Measurements from ENCODE around the gene EP400.
"Not testable (repeated sequence)": the region's sequence is repeated elsewhere in the genome, so short reads cannot be mapped to it uniquely, and the experiment has no call there.

The EP400 gene

DNA sequence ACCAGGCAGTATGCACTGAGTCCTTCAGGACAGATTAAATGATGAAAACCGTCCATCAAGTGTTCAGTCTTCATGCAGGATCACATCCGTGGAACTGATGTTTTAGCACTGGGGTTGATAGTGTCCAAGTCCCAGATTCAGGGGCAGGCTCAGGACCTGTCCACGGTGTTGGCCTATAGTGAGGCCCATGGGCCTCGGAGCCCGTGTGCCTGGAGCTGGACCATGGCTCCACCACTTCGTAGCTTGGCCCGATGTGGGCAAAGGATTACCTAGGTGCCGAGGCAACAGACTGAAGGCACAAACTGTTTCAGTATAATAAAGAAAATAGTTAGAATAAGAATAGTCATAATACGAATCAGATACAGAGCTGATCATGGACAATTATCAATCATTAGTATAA lies 152.6 kb downstream of the EP400 start:
- ChIA-PET CTCF (no interaction called here), POLR2A (ENCODE audit: low non-redundant PET) (no interaction called here)
- no peak for DNase-seq (ENCODE audit: low spot score)
- no peak overlapping the region for H3K27ac ChIP-seq
- no peak for TF ChIP-seq CTCF (conservative IDR thresholded peaks at IDR 0.05; ENCODE audit: low read depth)

DNA sequence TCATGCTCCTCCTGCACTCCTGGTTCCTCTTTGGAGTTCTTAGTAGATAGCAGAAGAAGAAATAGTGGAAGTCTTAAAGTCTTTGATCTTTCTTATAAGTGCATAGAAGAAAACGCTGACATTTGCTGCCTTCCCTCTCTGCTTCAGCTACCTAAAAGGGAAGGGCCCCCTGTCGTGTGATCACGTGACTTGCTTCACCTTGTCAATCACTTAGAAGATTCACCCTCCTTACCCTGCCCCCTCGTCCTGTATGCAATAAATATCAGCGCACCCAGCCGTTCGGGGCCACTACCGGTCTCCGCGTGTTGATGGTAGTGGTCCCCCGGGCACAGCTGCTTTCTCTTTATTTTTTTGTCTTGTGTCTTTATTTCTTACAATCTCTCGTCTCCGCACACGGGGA lies 153.3 kb downstream of the EP400 start:
- POLR2A ChIA-PET (ENCODE audit: low non-redundant PET); DNase-seq (ENCODE audit: low spot score): not testable (repeated sequence)

DNA sequence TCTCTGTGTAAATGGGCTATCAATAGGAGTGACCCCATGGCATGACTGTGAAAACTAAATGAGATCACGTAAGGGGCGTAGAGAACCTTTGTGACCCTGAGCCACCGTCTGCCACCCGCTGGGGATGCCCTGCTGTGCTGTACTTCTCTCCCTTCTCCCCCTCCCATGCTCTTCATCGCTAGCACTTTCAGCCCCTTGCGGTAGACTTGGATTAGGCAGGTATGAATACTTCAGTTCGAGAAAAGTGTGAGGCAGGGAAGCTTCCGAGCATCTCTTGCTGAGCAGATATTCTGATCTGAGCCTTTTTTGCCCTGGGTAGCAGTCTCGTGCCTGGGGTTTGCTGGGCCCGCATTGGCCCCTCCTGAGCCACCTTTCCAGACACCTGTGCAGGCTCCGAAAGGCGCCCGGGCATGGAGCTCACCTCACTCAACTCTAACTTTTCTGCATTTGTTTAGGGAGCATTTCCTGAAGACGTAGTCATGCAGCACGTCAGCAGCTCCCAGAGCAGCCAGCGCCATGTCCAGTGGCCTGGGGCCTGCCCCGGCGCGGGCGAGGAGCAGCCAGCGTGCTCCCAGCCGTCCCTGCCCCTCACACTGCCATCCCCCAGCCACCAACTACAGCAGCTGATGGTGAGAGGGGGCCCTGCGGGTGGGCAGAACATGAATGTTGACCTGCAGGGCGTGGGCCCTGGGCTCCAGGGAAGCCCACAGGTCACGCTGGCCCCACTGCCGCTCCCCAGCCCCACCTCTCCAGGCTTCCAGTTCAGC lies 154.0 kb downstream of the EP400 start:
- no peak for DNase-seq (ENCODE audit: low spot score)
- CTCF ChIA-PET, result no interaction called here
- no peak for TF ChIP-seq CTCF (conservative IDR thresholded peaks at IDR 0.05; ENCODE audit: low read depth)
- no peak overlapping the region for H3K27ac ChIP-seq
- POLR2A ChIA-PET (ENCODE audit: low non-redundant PET), result no interaction called here

More for the DNA sequence above, 153.3 kb downstream of the EP400 start:
- H3K27ac ChIP-seq, CTCF ChIA-PET: not testable (repeated sequence)

DNA sequence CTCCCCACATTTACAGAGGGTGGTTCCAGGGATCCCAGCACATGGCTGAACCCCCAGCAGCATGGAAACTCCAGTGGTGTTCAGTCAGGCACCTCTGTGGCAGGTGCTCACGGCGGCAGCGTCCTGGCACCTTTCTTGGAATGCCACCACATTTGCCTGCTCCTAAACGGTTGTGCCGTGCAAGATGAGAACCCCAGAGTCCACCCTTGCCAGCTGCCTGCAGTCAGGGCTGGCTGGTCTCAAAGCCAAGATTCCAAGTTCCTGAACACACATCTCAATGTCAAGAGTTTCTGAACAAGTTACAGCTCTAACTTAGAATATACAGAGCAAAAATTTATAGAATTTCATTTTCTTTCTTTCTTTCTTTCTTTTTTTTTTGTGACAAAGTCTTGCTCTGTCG lies 155.7 kb downstream of the EP400 start:
- H3K27ac ChIP-seq, result no peak overlapping the region
- CTCF ChIA-PET, result interaction anchor here (0.6 kb wide), 1 partner anchor 123 kb away, joined by 3 read pairs; no protein-coding TSS in a partner anchor
- no peak for DNase-seq (ENCODE audit: low spot score)
- POLR2A ChIA-PET (ENCODE audit: low non-redundant PET), result no interaction called here
- no peak for TF ChIP-seq CTCF (conservative IDR thresholded peaks at IDR 0.05; ENCODE audit: low read depth)

DNA sequence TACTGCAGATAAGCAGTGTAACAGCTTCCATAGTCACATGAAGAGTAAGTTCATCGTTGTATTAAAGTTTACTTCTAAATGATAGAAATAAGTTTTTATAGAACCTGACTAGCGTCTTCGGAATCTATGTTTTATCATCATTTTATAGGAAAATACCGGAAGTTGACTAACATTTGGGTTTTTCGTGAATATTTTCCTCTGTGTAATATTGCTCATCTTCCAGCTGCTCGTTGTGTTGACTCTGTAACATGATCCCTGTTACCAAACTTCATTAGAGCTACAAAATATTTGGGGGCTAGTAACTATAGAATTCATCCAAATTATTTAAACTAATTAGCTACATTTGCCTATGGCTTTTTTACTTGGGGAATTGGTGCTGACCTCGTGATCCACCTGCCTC lies 157.2 kb downstream of the EP400 start:
- DNase-seq (ENCODE audit: low spot score), result peak; percentile 27
- H3K27ac ChIP-seq, result no peak overlapping the region
- POLR2A ChIA-PET (ENCODE audit: low non-redundant PET), result no interaction called here
- TF ChIP-seq CTCF (conservative IDR thresholded peaks at IDR 0.05; ENCODE audit: low read depth), result no peak
- CTCF ChIA-PET, result interaction anchor here (0.7 kb wide), 1 partner anchor 14 kb away, joined by 4 read pairs; no protein-coding TSS in a partner anchor

DNA sequence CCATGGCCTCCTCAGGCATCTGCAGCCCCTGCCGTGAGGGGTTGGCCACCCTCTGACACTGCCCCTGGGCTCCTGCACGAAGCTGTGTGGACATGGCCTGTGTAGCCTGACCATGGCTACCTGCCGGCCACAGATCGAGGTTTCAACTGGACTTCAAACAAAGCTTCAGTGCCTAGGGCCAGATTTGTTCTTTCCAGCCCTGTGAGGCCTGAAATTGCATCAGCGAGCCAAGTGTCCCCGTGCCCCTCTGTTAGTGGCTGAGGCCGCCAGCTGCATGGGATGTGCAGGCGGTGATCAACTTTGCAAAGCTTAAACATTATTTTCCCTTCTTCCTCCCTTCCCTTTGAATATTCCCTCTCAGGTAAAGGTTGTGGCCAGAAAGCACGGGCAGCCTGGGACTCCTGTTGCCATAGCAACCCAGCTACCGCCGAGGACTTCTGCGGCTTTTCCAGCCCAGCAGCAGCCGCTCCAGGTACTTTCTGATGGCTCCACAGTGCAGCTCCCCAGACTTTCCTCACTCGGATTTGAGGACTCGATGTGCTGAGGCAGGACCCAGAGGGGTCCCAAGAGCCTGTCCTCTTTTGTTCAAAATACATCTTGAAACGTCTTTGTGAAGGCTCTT lies 158.6 kb downstream of the EP400 start:
- no peak for TF ChIP-seq CTCF (conservative IDR thresholded peaks at IDR 0.05; ENCODE audit: low read depth)
- DNase-seq (ENCODE audit: low spot score), result no peak
- POLR2A ChIA-PET (ENCODE audit: low non-redundant PET), result no interaction called here

GRCh38 chr12:132109741-132110140 lies 160.0 kb downstream of the EP400 start:
- ChIA-PET CTCF (no interaction called here), POLR2A (ENCODE audit: low non-redundant PET) (no interaction called here)
- H3K27ac ChIP-seq, result no peak overlapping the region
- TF ChIP-seq CTCF (conservative IDR thresholded peaks at IDR 0.05; ENCODE audit: low read depth), result no peak
- no peak for DNase-seq (ENCODE audit: low spot score)

More for the DNA sequence above, 158.6 kb downstream of the EP400 start:
- CTCF ChIA-PET, result interaction anchor here (0.5 to 0.6 kb wide), 2 partner anchors 57 to 394 kb away, joined by 3 read pairs; no protein-coding TSS in a partner anchor
- peak overlapping the region; percentile 21; the same call in 1 of the 2 replicates for H3K27ac ChIP-seq

Data from RWPE1 (cell line).